Measurements from ENCODE around the gene POLD3.

- TF ChIP-seq EZH2 (IDR thresholded peaks at IDR 0.05; ENCODE audit: low read depth, low read length, severe bottlenecking) (no peak), ASH2L (IDR thresholded peaks at IDR 0.05; ENCODE audit: low read length) (no peak), CEBPB (IDR thresholded peaks at IDR 0.05; ENCODE audit: low read depth, low read length) (no peak), TEAD4 (IDR thresholded peaks at IDR 0.05; ENCODE audit: low read depth, low read length) (no peak), FOSL1 (IDR thresholded peaks at IDR 0.05; ENCODE audit: insufficient read depth, low read depth, low read length) (no peak), BRCA1 (IDR thresholded peaks at IDR 0.05; ENCODE audit: low read depth, low read length) (no peak), POLR2A (IDR thresholded peaks at IDR 0.05; ENCODE audit: control extremely low read depth in 1 of 2, low read depth in 2 of 2, low read length in 2 of 2) (no peak), SP1 (IDR thresholded peaks at IDR 0.05; ENCODE audit: low read depth, low read length) (no peak), GABPA (IDR thresholded peaks at IDR 0.05; ENCODE audit: borderline replicate concordance, insufficient read depth, low read length) (no peak)
- TF ChIP-seq, protein P1, sequence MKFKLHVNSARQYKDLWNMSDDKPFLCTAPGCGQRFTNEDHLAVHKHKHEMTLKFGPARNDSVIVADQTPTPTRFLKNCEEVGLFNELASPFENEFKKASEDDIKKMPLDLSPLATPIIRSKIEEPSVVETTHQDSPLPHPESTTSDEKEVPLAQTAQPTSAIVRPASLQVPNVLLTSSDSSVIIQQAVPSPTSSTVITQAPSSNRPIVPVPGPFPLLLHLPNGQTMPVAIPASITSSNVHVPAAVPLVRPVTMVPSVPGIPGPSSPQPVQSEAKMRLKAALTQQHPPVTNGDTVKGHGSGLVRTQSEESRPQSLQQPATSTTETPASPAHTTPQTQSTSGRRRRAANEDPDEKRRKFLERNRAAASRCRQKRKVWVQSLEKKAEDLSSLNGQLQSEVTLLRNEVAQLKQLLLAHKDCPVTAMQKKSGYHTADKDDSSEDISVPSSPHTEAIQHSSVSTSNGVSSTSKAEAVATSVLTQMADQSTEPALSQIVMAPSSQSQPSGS (IDR thresholded peaks at IDR 0.05; ENCODE audit: low read length): no peak
- TF ChIP-seq, protein P2, sequence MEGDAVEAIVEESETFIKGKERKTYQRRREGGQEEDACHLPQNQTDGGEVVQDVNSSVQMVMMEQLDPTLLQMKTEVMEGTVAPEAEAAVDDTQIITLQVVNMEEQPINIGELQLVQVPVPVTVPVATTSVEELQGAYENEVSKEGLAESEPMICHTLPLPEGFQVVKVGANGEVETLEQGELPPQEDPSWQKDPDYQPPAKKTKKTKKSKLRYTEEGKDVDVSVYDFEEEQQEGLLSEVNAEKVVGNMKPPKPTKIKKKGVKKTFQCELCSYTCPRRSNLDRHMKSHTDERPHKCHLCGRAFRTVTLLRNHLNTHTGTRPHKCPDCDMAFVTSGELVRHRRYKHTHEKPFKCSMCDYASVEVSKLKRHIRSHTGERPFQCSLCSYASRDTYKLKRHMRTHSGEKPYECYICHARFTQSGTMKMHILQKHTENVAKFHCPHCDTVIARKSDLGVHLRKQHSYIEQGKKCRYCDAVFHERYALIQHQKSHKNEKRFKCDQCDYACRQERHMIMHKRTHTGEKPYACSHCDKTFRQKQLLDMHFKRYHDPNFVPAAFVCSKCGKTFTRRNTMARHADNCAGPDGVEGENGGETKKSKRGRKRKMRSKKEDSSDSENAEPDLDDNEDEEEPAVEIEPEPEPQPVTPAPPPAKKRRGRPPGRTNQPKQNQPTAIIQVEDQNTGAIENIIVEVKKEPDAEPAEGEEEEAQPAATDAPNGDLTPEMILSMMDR (IDR thresholded peaks at IDR 0.05; ENCODE audit: control extremely low read depth in 1 of 3, insufficient read depth in 1 of 3, low read depth in 1 of 3, low read length in 3 of 3): no peak
Observed at GRCh38 chr11:74550991-74551753, 41.2 kb upstream of the POLD3 start.
